Measurements from ENCODE around the gene LAYN. TPM values are rescaled to one million over a fixed set of nuclear protein-coding genes. Genes with fewer than 3 reads are reported as not detected.

Gene LAYN
- total and polyA plus RNA-seq, 7 donors: 0.60 to 12.6 (median 8.0) TPM

GRCh38 chr11:111542606-111543275 lies 2.2 kb downstream of the LAYN start:
- 69 to 79% (median 77%) methylated on average over 10 of the region's 10 CpGs for WGBS, 3 donors
- Histone ChIP-seq H3K4me3 (no peak overlapping the region), H3K4me1 (peaks cover 8% of the 10 kb centered on the region), H3K27ac (no peak overlapping the region), H3K36me3 (ENCODE audit: insufficient read depth in 1 of 2, low read depth in 1 of 2) (peaks cover 4 to 15% of the 10 kb centered on the region in 2 donors), H3K9me3 (no peaks in the 10 kb centered on the region), H3K27me3 (ENCODE audit: insufficient read depth in 3 of 3, low read length in 2 of 3) (no peaks in the 10 kb centered on the region)
- no peak for DNase-seq
- no peak for ATAC-seq
- intact Hi-C loops (cut with DNase I): no loop called here
- no peak for TF ChIP-seq CTCF (IDR thresholded peaks at IDR 0.05)

GRCh38 chr11:111548525-111548924 lies 8.0 kb downstream of the LAYN start:
- ATAC-seq (peak in 3 of 4 donors; percentile 16 to 34 (median 24)), DNase-seq (no peak)
- intact Hi-C loops (cut with DNase I): no loop called here
- H3K4me3 ChIP-seq: no peak overlapping the region
- no peak overlapping the region for H3K27ac ChIP-seq
- no peaks in the 10 kb centered on the region for H3K27me3 ChIP-seq (ENCODE audit: insufficient read depth in 3 of 3, low read length in 2 of 3)
- 64 to 87% (median 86%) methylated on average over 2 of the region's 2 CpGs for WGBS, 3 donors
- peaks cover 16% of the 10 kb centered on the region for H3K4me1 ChIP-seq
- TF ChIP-seq CTCF (IDR thresholded peaks at IDR 0.05): no peak
- H3K36me3 ChIP-seq (ENCODE audit: insufficient read depth in 1 of 2, low read depth in 1 of 2): peaks cover 4 to 15% of the 10 kb centered on the region in 2 donors
- no peaks in the 10 kb centered on the region for H3K9me3 ChIP-seq

GRCh38 chr11:111549196-111549868 lies 8.8 kb downstream of the LAYN start:
- no peak for TF ChIP-seq CTCF (IDR thresholded peaks at IDR 0.05)
- Histone ChIP-seq H3K27me3 (ENCODE audit: insufficient read depth in 3 of 3, low read length in 2 of 3) (no peaks in the 10 kb centered on the region), H3K36me3 (ENCODE audit: insufficient read depth in 1 of 2, low read depth in 1 of 2) (peaks cover 4 to 15% of the 10 kb centered on the region in 2 donors), H3K27ac (no peak overlapping the region), H3K4me1 (peaks cover 16% of the 10 kb centered on the region), H3K9me3 (no peaks in the 10 kb centered on the region), H3K4me3 (peak overlapping the region; percentile 4)
- DNase-seq (no peak), ATAC-seq (peak; percentile 71 to 80 (median 74))
- WGBS, 3 donors: 22 to 34% (median 29%) methylated on average over 11 of the region's 11 CpGs
- intact Hi-C loops (cut with DNase I): no loop called here

GRCh38 chr11:111549869-111550203 lies 9.3 kb downstream of the LAYN start:
- Histone ChIP-seq H3K27me3 (ENCODE audit: insufficient read depth in 3 of 3, low read length in 2 of 3) (no peaks in the 10 kb centered on the region), H3K27ac (no peak overlapping the region), H3K4me1 (peaks cover 16% of the 10 kb centered on the region), H3K36me3 (ENCODE audit: insufficient read depth in 1 of 2, low read depth in 1 of 2) (peaks cover 4 to 15% of the 10 kb centered on the region in 2 donors), H3K9me3 (no peaks in the 10 kb centered on the region), H3K4me3 (peak overlapping the region; percentile 4)
- intact Hi-C loops (cut with DNase I): no loop called here
- no peak for DNase-seq
- ATAC-seq: peak in 1 of 4 donors; percentile 8
- no peak for TF ChIP-seq CTCF (IDR thresholded peaks at IDR 0.05)
- 24 to 34% (median 31%) methylated on average over 3 of the region's 3 CpGs for WGBS, 3 donors

Measured in psoas muscle (tissue), 8 donors.